Measurements from ENCODE around the gene DAB2IP.

DAB2IP gene

DNA sequence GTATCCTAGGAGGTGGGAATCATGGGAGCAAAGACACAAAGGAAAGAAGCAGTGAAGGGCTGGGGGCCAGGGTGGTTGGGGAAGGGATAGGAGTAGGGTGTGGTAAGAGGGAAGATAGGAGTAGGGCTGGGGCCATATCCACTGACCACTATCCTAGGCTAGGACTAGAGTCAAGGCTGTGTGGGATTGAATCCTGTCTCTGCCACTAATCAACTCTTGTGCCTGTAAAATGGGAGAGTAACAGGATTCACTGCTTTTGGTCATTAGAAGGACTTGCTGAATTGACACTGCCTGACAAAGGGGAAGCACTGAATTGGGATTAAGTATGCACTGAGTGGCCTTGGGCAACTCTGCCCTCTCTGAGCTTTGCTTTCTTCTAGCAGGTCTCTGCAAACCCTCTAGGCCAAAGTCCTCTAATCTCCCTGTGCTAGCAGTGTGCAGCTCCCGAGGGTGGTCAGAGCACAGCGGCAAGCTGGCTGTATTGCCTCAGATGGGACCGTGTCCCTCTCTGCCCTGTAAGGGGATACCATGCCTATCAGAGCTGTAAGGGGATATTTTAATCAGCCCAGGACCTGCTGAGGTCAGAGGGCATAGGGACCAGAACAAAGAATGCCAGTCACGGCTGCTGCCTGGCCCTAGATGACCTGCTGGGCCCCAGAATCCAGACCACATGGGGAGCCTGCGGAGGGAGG, 12.4 kb upstream of the DAB2IP start:
- no peak for DNase-seq (ENCODE audit: low spot score)
- in situ Hi-C loops (cut with MboI; ENCODE audit: low pct_unique_long_range_greater_than_20kb, low sequenced_read_pairs, unreplicated experiment): no loop called here
- no peak for TF ChIP-seq CTCF (IDR thresholded peaks at IDR 0.05; ENCODE audit: extremely low read depth, insufficient read depth, missing control alignments)

GRCh38 chr9:121639619-121640018, 11.8 kb upstream of the DAB2IP start:
- no peak for DNase-seq (ENCODE audit: low spot score)
- TF ChIP-seq CTCF (IDR thresholded peaks at IDR 0.05; ENCODE audit: extremely low read depth, insufficient read depth, missing control alignments): no peak
- in situ Hi-C loops (cut with MboI; ENCODE audit: low pct_unique_long_range_greater_than_20kb, low sequenced_read_pairs, unreplicated experiment): no loop called here

- DNase-seq (ENCODE audit: low spot score): peak; percentile 57
- in situ Hi-C loops (cut with MboI; ENCODE audit: low pct_unique_long_range_greater_than_20kb, low sequenced_read_pairs, unreplicated experiment): no loop called here
- peak; percentile 59 for TF ChIP-seq CTCF (IDR thresholded peaks at IDR 0.05; ENCODE audit: extremely low read depth, insufficient read depth, missing control alignments)
Measured at GRCh38 chr9:121640076-121640475, 11.4 kb upstream of the DAB2IP start.

GRCh38 chr9:121640491-121641223, 10.8 kb upstream of the DAB2IP start:
- no peak for DNase-seq (ENCODE audit: low spot score)

DNA sequence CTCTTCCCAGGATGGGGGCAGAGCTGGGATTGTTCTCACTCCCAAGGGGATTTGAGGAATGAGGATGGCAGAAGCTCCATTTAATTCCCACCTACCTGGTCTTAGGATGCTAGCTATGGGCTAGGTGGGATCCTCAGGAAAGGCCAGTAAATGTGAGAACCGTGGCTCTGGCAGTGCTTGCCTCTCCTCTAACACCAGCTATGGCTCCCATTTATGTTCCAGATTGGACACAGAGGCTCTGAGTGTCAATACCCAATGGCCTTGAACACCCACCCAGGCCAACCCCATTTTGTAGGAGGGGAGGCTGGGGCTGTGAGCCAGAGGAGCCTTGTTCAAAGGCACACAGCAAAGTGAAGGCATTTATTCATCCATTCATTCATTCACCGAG, 10.2 kb upstream of the DAB2IP start:
- in situ Hi-C loops (cut with MboI; ENCODE audit: low pct_unique_long_range_greater_than_20kb, low sequenced_read_pairs, unreplicated experiment): no loop called here
- TF ChIP-seq CTCF (IDR thresholded peaks at IDR 0.05; ENCODE audit: extremely low read depth, insufficient read depth, missing control alignments): no peak
- no peak for DNase-seq (ENCODE audit: low spot score)

More at GRCh38 chr9:121640491-121641223, 10.8 kb upstream of the DAB2IP start:
- in situ Hi-C loops (cut with MboI; ENCODE audit: low pct_unique_long_range_greater_than_20kb, low sequenced_read_pairs, unreplicated experiment): no loop called here
- no peak for TF ChIP-seq CTCF (IDR thresholded peaks at IDR 0.05; ENCODE audit: extremely low read depth, insufficient read depth, missing control alignments)

GRCh38 chr9:121642758-121643157, 8.7 kb upstream of the DAB2IP start:
- in situ Hi-C loops (cut with MboI; ENCODE audit: low pct_unique_long_range_greater_than_20kb, low sequenced_read_pairs, unreplicated experiment): no loop called here
- no peak for TF ChIP-seq CTCF (IDR thresholded peaks at IDR 0.05; ENCODE audit: extremely low read depth, insufficient read depth, missing control alignments)
- no peak for DNase-seq (ENCODE audit: low spot score)

Data from GM13977 (cell line).